K562 (cell line): ENCODE measurements around the gene DAB2IP. TPM values are rescaled to one million over a fixed set of nuclear protein-coding genes. Genes with fewer than 3 reads are reported as not detected.

ENCODE experiments used
- ATAC-seq: fragments of 200-7000 bp; cut with Tn5 transposase; 3 replicates; pipeline ENCODE4 v1.9.1; 2020; ENCODE audit warnings: moderate library complexity
- BruUV-seq: library from RNA; stranded (reverse); fragments of 400-500 nt; replicated peaks from 2 replicates; lab custom pipeline; 2021; lab: Mats Ljungman, UMichigan
- CTCF ChIA-PET: fragments of 300-600 bp; formaldehyde crosslinking; extraction: SDS; loops from one replicate; lab custom pipeline; 2021; ENCODE audit warnings: low intra/inter-chr PET ratio; lab: Yijun Ruan, JAX
- POLR2A ChIA-PET: fragments of 300-600, 350-650 bp; sonication (Branson Sonifier 250); formaldehyde crosslinking; extraction: SDS; loops from one replicate; lab custom pipeline; 2021; ENCODE audit warnings: antibody characterized with exemption, inconsistent platforms; lab: Yijun Ruan, JAX
- DNase-seq, 4 experiments: peaks; one replicate each; pipeline versions ENCODE4 v3.0.0 to v3.0.0-alpha.2; 2011 to 2018; ENCODE audit warnings: low spot score in 3 of 4, mixed read lengths in 3 of 4; ENCODE audit errors: extremely low read depth in 1 of 4
- FAIRE-seq: peaks from 2 replicates; lab custom pipeline; 2011; peaks lifted over from hg19 to GRCh38; lab: Jason Lieb, UNC
- H2AFZ ChIP-seq: 2 replicates; pipeline ENCODE4 v1.6.0; 2011; ENCODE audit warnings: low read depth, low read length, control low read depth, inconsistent platforms
- H3K27ac ChIP-seq: fragments of 200-600 bp; 3 replicates; pipeline ENCODE4 v1.8.0; 2011; ENCODE audit warnings: low read depth, mild to moderate bottlenecking, control low read depth, inconsistent platforms, low read length, moderate library complexity, mixed read lengths; ENCODE audit errors: extremely low read depth
- H3K27me3 ChIP-seq, 2 experiments: fragments of 300-600 bp in 1 of 2; 2 replicates in 1 of 2; 3 replicates in 1 of 2; pipeline versions ENCODE4 v1.6.0 to v1.8.0; 2011; ENCODE audit warnings: inconsistent platforms in 2 of 2, low read length in 2 of 2, mild to moderate bottlenecking in 1 of 2, mixed read lengths in 1 of 2, moderate library complexity in 1 of 2; ENCODE audit not compliant: control insufficient read depth in 2 of 2, insufficient read depth in 2 of 2
- H3K36me3 ChIP-seq: fragments of 300-600 bp; 3 replicates; pipeline ENCODE4 v1.8.0; 2011; ENCODE audit warnings: mild to moderate bottlenecking, low read length, inconsistent platforms; ENCODE audit not compliant: control insufficient read depth, insufficient read depth
- H3K4me1 ChIP-seq, 2 experiments: fragments of 200-600 bp in 1 of 2; replicated peaks in 1 of 2; 2 replicates in 1 of 2; 3 replicates in 1 of 2; pipeline versions ENCODE4 v1.5.1 to v1.8.0; 2011; ENCODE audit warnings: inconsistent platforms in 2 of 2, low read length in 2 of 2, mild to moderate bottlenecking in 1 of 2, mixed read lengths in 1 of 2, moderate library complexity in 1 of 2; ENCODE audit not compliant: control insufficient read depth in 2 of 2, insufficient read depth in 2 of 2
- H3K4me2 ChIP-seq: 2 replicates; pipeline ENCODE4 v1.6.1; 2011; ENCODE audit warnings: low read length, control low read depth, inconsistent platforms, mixed read lengths; ENCODE audit not compliant: insufficient read depth
- H3K4me3 ChIP-seq: fragments of 200-600 bp; sonication (generic), shearing (Covaris generic); 2 replicates; pipeline ENCODE4 v1.5.1; 2016; ENCODE audit warnings: control low read depth, inconsistent platforms
- H3K79me2 ChIP-seq: fragments of 200-600 bp; 3 replicates; pipeline ENCODE4 v1.8.0; 2011; ENCODE audit warnings: low read length, inconsistent platforms; ENCODE audit not compliant: control insufficient read depth, insufficient read depth
- H3K9ac ChIP-seq, 2 experiments: 2 replicates each; pipeline versions ENCODE4 v1.6.0 to v1.6.1; 2011; ENCODE audit warnings: low read depth in 2 of 2, low read length in 2 of 2, control low read depth in 1 of 2, inconsistent platforms in 1 of 2, mild to moderate bottlenecking in 1 of 2, mixed read lengths in 1 of 2; ENCODE audit not compliant: insufficient read depth in 1 of 2
- H3K9me1 ChIP-seq: one replicate; pipeline ENCODE4 v1.6.0; 2011; ENCODE audit warnings: inconsistent platforms, mild to moderate bottlenecking, low read length, moderate library complexity; ENCODE audit not compliant: control insufficient read depth, insufficient read depth
- H3K9me3 ChIP-seq: replicated peaks from 2 replicates; pipeline ENCODE4 v1.5.1; 2011; ENCODE audit warnings: low read depth, low read length, inconsistent platforms; ENCODE audit not compliant: control insufficient read depth, insufficient read depth
- H4K20me1 ChIP-seq: replicated peaks from 2 replicates; pipeline ENCODE4 v1.6.1; 2011; ENCODE audit warnings: low read length, inconsistent platforms, mixed read lengths; ENCODE audit not compliant: control insufficient read depth, insufficient read depth
- BCL6 ChIP-seq: fragments of 250-450 bp; sonication (Bioruptor Pico); IDR thresholded peaks from 2 replicates; pipeline ENCODE4 v1.4.0; 2020
- CSDE1 ChIP-seq, 2 experiments: fragments of 450-650 bp; IDR thresholded peaks; 2 replicates each; pipeline ENCODE4 v1.6.1; 2016; ENCODE audit warnings: mild to moderate bottlenecking in 1 of 2
- FOXA3 ChIP-seq, 2 experiments: fragments of 450-650 bp in 1 of 2; sonication (generic) in 1 of 2; formaldehyde crosslinking; IDR thresholded peaks in 1 of 2; conservative IDR thresholded peaks in 1 of 2; 2 replicates each; pipeline versions ENCODE4 v1.4.0 to v1.8.0; 2020 to 2022; ENCODE audit warnings: mild to moderate bottlenecking in 2 of 2, missing genetic modification reagents in 1 of 2
- HNRNPUL1 ChIP-seq: fragments of 200-400 bp; formaldehyde crosslinking; IDR thresholded peaks from 2 replicates; pipeline ENCODE4 v1.6.1; 2017; ENCODE audit warnings: low read length
- KDM4B ChIP-seq, 2 experiments: fragments of 450-650 bp in 1 of 2; sonication (generic) in 1 of 2; IDR thresholded peaks; 2 replicates each; pipeline ENCODE4 v1.6.1; 2016 to 2017; ENCODE audit warnings: borderline replicate concordance in 2 of 2, antibody characterized with exemption in 1 of 2, low read depth in 1 of 2, mild to moderate bottlenecking in 1 of 2
- KLF10 ChIP-seq: fragments of 250-450 bp; sonication (Bioruptor Pico); IDR thresholded peaks from 2 replicates; pipeline ENCODE4 v1.6.1; 2021; ENCODE audit warnings: matching md5 sums
- LCOR ChIP-seq: sonication (generic); formaldehyde crosslinking; IDR thresholded peaks from 2 replicates; pipeline ENCODE4 v1.8.0; 2022; ENCODE audit warnings: mild to moderate bottlenecking, missing genetic modification reagents
- NFRKB ChIP-seq: fragments of 450-650 bp; IDR thresholded peaks from 2 replicates; pipeline ENCODE4 v1.6.1; 2016; ENCODE audit warnings: low read depth
- RB1 ChIP-seq: fragments of 450-650 bp; IDR thresholded peaks from 2 replicates; pipeline ENCODE4 v1.6.1; 2017; ENCODE audit warnings: low read depth, mild to moderate bottlenecking
- SUPT5H ChIP-seq: fragments of 450-650 bp; IDR thresholded peaks from 2 replicates; pipeline ENCODE4 v1.6.1; 2016
- ZBTB26 ChIP-seq: fragments of 450-650 bp; formaldehyde crosslinking; IDR thresholded peaks from 2 replicates; pipeline ENCODE4 v1.4.0; 2022; ENCODE audit warnings: missing genetic modification characterization
- ZNF398 ChIP-seq: fragments of 250-450 bp; sonication (Bioruptor Pico); IDR thresholded peaks from 2 replicates; pipeline ENCODE4 v1.8.0; 2021; ENCODE audit warnings: moderate library complexity, mild to moderate bottlenecking, inconsistent platforms
- ZNF696 ChIP-seq: fragments of 250-450 bp; sonication (Bioruptor Pico); conservative IDR thresholded peaks from 2 replicates; pipeline ENCODE4 v1.4.0; 2020; ENCODE audit warnings: mild to moderate bottlenecking, moderate library complexity
- WGBS: fragments of 100-300 bp; shearing (Covaris generic); methylation state at CpG from one replicate; pipeline ENCODE4 v1.1.6; 2016; ENCODE audit warnings: low coverage, mixed read lengths; ENCODE audit not compliant: insufficient coverage; ENCODE audit errors: missing lambda C conversion rate; 5-methylcytosine and 5-hydroxymethylcytosine counted together
- in situ Hi-C: fragments of 300-500 bp; cut with MboI; formaldehyde crosslinking; loops from 4 replicates; pipeline ENCODE4 v1.15.0; 2018; ENCODE audit warnings: inconsistent platforms, mixed read lengths
- intact Hi-C: fragments of 100-400 bp; cut with micrococcal nuclease; formaldehyde crosslinking; loops from 2 replicates; pipeline ENCODE4 v1.14.2; 2022
- polyA plus RNA-seq, 8 experiments: library from polyadenylated mRNA; depleted of rRNA in 4 of 8; stranded (reverse) in 5 of 8; unstranded in 3 of 8; fragments of >200 nt; fragmentation: Nextera tagmentation in 2 of 8; fragmentation: Illumina TruSeq in 1 of 8; extraction: Ambion mirVana in 2 of 8; extraction: Trizol in 1 of 8; gene quantifications; 2 replicates each; pipeline versions ENCODE4 v1.2.1 to v1.2.3, GENCODE V29; 2011 to 2014; ENCODE audit warnings: inconsistent platforms in 1 of 8, missing spikeins in 1 of 8
- total RNA-seq, 7 experiments: library from RNA; depleted of rRNA in 6 of 7; stranded (reverse); fragments of >200 nt in 6 of 7; fragmentation: Illumina TruSeq in 2 of 7; extraction: Trizol in 2 of 7; gene quantifications; 2 replicates each; pipeline versions ENCODE4 v1.2.1 to v1.2.3, GENCODE V29; 2011 to 2021; ENCODE audit warnings: low replicate concordance in 1 of 7
- TF ChIP-seq, protein P1 (sequence below): fragments of 250-450 bp; sonication (Bioruptor Pico); IDR thresholded peaks from 2 replicates; pipeline ENCODE4 v1.5.0; 2021

The DAB2IP gene
- total and polyA plus RNA-seq, 9 of the 15 experiments (the other 6 are each of a cell fraction or from before 2014, with no cell fraction given), result 0.04 to 0.31 (median 0.08) TPM; not detected in 5

GRCh38 chr9:121638399-121638798 lies 13.0 kb upstream of the DAB2IP start:
- 2% methylated on average over 8 of the region's 8 CpGs for WGBS
- Histone ChIP-seq H3K9me1 (no peaks in the 10 kb centered on the region), H3K9me3 (no peaks in the 10 kb centered on the region), H3K36me3 (no peaks in the 10 kb centered on the region), H3K27ac (no peak overlapping the region), H3K79me2 (no peaks in the 10 kb centered on the region), H3K27me3 (peaks cover 0 to 38% of the 10 kb centered on the region in 2 experiments; a peak in 3 of 5 replicates), H3K9ac (no peak overlapping the region), H3K4me3 (no peak overlapping the region), H3K4me2 (no peak overlapping the region), H2AFZ (no peak overlapping the region), H4K20me1 (no peaks in the 10 kb centered on the region; the same call in 1 of the 2 replicates), H3K4me1 (peaks cover 0 to 6% of the 10 kb centered on the region in 2 experiments; a peak in 1 of 5 replicates)
- DNase-seq (no peak), ATAC-seq (no peak), FAIRE-seq (no peak)
- POLR2A ChIA-PET, result no interaction called here
- TF ChIP-seq NFRKB (no peak), LCOR (CRISPR knock-in tag) (no peak), BCL6 (CRISPR knock-in tag) (no peak), ZBTB26 (CRISPR knock-in tag) (no peak), CSDE1 (IDR thresholded peaks at IDR 0.05) (no peak), KDM4B (IDR thresholded peaks at IDR 0.05; ENCODE audit: borderline replicate concordance in 2 of 2, low read depth in 1 of 2) (no peak), SUPT5H (no peak), ZNF696 (CRISPR knock-in tag) (no peak), FOXA3 (CRISPR knock-in tag; conservative IDR thresholded peaks at IDR 0.05 in 1 of 2, IDR thresholded peaks at IDR 0.05 in 1 of 2) (no peak), KLF10 (CRISPR knock-in tag) (no peak), ZNF398 (no peak), HNRNPUL1 (no peak), RB1 (no peak)
- TF ChIP-seq, protein P1, sequence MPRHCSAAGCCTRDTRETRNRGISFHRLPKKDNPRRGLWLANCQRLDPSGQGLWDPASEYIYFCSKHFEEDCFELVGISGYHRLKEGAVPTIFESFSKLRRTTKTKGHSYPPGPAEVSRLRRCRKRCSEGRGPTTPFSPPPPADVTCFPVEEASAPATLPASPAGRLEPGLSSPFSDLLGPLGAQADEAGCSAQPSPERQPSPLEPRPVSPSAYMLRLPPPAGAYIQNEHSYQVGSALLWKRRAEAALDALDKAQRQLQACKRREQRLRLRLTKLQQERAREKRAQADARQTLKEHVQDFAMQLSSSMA, result no peak
- BruUV-seq, result no TSS peak
- CTCF ChIA-PET, result no interaction called here
- in situ Hi-C loops, result no loop called here
- intact Hi-C loops, result loop anchor here (5.0 kb wide), 2 partner anchors 91 to 224 kb away; no protein-coding TSS in a partner anchor
